Rectal smooth muscle tissue (tissue), 1 donor: ENCODE measurements around the gene ADARB2.

ENCODE experiments used
- H3K27ac ChIP-seq: one replicate; pipeline ENCODE4 v1.7.0; 2013; ENCODE audit warnings: low read depth, low read length, inconsistent platforms
- H3K27me3 ChIP-seq: one replicate; pipeline ENCODE4 v1.7.0; 2013; ENCODE audit warnings: low read length; ENCODE audit not compliant: control insufficient read depth, insufficient read depth
- H3K36me3 ChIP-seq: one replicate; pipeline ENCODE4 v1.7.0; 2013; ENCODE audit warnings: low read length; ENCODE audit not compliant: control insufficient read depth, insufficient read depth
- H3K4me1 ChIP-seq: one replicate; pipeline ENCODE4 v1.7.0; 2013; ENCODE audit warnings: low read length; ENCODE audit not compliant: control insufficient read depth, insufficient read depth
- H3K4me3 ChIP-seq: one replicate; pipeline ENCODE4 v1.7.0; 2013; ENCODE audit warnings: low read length
- H3K9ac ChIP-seq: one replicate; pipeline ENCODE4 v1.7.0; 2013; ENCODE audit warnings: low read length

ADARB2 gene

GRCh38 chr10:1598393-1599153 lies 138.8 kb downstream of the ADARB2 start:
- Histone ChIP-seq H3K4me1 (no peaks in the 10 kb centered on the region), H3K9ac (no peak overlapping the region), H3K36me3 (no peaks in the 10 kb centered on the region), H3K27me3 (no peaks in the 10 kb centered on the region), H3K27ac (no peak overlapping the region), H3K4me3 (no peak overlapping the region)

GRCh38 chr10:1597370-1598146 lies 139.8 kb downstream of the ADARB2 start:
- Histone ChIP-seq H3K9ac (no peak overlapping the region), H3K4me3 (no peak overlapping the region)

DNA sequence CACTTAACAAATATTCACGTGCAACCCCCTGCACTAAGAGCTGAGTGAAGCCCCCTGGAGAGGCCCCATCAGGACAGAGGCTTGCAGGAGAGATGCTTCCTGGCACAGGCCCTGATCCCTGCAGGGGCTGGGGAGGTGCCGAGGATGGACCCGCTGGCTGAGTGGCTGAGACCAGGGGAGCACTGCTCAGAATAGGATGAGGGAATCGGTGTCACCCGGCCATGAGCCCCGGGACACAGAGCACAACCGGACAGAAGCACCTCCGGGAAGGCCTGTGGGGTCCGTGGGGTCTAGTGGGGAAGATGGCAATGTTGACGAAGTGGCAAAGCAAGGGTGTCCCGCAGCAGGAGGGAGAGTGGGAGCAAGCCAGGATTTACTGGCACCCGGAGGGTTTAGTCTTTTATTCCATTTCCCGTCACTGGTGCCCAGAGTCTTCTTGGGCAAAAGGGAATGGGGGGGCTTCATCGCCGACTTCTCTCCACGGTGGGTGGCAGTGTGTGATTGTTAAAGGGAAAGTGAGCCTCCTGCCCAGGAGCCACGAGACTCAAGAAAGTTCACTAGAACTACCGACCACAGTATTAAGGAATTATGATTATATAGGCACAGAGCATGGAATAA lies 140.7 kb downstream of the ADARB2 start:
- Histone ChIP-seq H3K36me3 (no peaks in the 10 kb centered on the region), H3K27ac (no peak overlapping the region), H3K4me3 (no peak overlapping the region), H3K4me1 (no peaks in the 10 kb centered on the region), H3K9ac (no peak overlapping the region), H3K27me3 (no peaks in the 10 kb centered on the region)

More at GRCh38 chr10:1597370-1598146, 139.8 kb downstream of the ADARB2 start:
- Histone ChIP-seq H3K36me3 (no peaks in the 10 kb centered on the region), H3K27ac (no peak overlapping the region), H3K4me1 (no peaks in the 10 kb centered on the region), H3K27me3 (no peaks in the 10 kb centered on the region)

DNA sequence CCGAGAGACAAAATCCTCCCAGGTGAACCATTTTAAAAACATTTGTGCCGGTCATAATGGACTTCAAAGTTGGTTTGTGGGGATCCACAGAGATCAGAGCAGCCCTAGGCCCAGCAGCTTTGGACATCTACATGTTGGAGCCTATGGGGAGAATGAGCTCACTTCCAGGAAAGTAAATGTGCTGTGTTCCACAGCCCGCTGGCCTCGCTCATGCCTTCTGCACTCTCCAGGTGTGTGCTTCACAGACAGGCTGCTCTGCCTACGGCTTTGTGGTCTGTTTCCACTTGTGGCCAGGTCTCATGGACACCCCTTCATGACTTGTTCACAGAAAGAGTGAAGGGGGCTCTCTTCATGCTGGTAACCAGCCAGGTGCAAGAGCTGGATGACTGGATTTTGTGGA lies 141.6 kb downstream of the ADARB2 start:
- H3K36me3 ChIP-seq: no peaks in the 10 kb centered on the region
- H3K4me3 ChIP-seq: no peak overlapping the region
- H3K27me3 ChIP-seq: no peaks in the 10 kb centered on the region
- H3K9ac ChIP-seq: no peak overlapping the region
- no peaks in the 10 kb centered on the region for H3K4me1 ChIP-seq
- no peak overlapping the region for H3K27ac ChIP-seq

DNA sequence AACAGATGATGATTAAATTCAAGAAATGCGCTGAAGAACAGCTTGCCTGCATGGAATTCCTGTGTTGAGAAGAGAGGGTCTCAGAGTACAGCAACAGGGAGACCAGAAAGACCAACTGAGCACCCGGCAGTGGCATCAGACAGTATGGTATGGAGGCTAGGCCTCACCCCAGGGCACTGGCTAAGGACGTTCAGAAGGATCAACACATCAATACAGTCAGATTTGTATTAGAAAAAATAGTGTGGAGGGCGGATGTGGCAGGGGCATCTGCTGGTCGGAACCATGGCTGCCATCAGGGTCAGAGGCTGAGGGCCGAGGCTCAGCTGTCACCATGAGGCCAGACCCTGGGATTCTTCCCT lies 142.1 kb downstream of the ADARB2 start:
- Histone ChIP-seq H3K9ac (no peak overlapping the region), H3K36me3 (no peaks in the 10 kb centered on the region), H3K4me3 (no peak overlapping the region), H3K4me1 (no peaks in the 10 kb centered on the region), H3K27me3 (no peaks in the 10 kb centered on the region), H3K27ac (no peak overlapping the region)

DNA sequence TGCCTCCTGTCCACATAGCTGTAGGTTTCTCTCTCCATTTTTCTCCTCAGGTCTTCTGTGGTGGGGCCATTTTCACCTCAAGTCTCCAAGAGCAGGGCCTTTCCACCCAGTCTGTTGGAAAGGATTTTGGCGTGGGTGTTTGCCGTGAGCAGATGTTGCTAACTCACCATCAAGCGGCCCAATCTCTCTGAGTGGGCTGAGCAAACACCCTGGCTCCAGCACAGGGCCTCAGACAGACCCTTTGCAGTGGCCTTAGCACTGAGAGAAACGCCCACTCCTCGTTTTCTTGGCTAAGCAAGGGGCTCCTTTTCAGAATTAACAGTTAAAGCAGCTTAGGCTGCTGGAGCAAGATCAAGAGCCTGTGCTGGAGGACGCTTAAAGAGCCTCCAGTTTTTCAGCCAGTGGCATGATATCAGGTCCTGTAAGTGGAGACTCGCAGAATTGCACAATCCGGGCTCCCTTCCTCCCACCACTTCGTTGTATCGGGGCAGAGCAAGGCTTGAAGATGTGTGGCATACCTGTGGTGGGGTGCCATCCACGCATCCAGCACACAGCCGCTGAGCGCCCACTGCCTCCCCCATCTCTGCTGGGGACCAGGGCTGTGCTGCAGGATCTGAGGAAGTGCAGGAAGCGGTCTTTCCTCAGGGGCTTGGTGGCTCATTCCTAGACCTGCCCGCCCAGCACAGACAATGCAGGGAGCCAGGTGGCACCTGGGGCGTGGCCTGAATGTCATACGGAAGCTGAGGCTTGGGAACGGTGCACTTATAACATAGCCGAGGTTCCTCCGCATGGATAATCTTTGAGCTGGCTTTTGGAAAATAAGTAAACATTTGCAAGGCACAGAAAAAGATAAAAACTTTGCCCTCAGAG lies 142.7 kb downstream of the ADARB2 start:
- no peaks in the 10 kb centered on the region for H3K36me3 ChIP-seq
- no peaks in the 10 kb centered on the region for H3K27me3 ChIP-seq
- H3K4me3 ChIP-seq: no peak overlapping the region
- no peak overlapping the region for H3K9ac ChIP-seq
- no peak overlapping the region for H3K27ac ChIP-seq
- no peaks in the 10 kb centered on the region for H3K4me1 ChIP-seq

GRCh38 chr10:1591742-1592141 lies 145.6 kb downstream of the ADARB2 start:
- no peak overlapping the region for H3K27ac ChIP-seq
- H3K27me3 ChIP-seq: no peaks in the 10 kb centered on the region
- no peaks in the 10 kb centered on the region for H3K4me1 ChIP-seq
- H3K36me3 ChIP-seq: no peaks in the 10 kb centered on the region
- H3K9ac ChIP-seq: no peak overlapping the region
- no peak overlapping the region for H3K4me3 ChIP-seq

GRCh38 chr10:1591045-1591444 lies 146.3 kb downstream of the ADARB2 start:
- Histone ChIP-seq H3K27ac (no peak overlapping the region), H3K27me3 (no peaks in the 10 kb centered on the region), H3K4me3 (no peak overlapping the region)

DNA sequence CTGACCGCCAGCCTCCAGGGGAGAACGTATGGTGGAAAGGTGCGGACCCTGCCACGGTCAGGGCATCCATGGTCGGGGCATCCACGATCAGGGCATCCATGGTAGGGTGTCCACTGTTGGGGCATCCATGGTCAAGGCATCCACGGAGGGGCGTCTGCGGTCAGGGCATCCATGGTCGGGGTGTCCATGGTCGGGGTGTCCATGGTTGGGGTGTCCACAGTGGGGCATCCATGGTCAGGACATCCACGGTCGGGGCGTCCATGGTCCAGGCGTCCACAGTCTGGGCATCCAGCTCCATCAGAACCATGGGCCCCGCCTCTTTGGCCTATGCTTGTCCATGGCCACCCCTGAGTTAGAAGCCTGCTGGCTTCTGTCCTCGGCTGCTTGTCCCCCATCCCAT lies 148.1 kb downstream of the ADARB2 start:
- Histone ChIP-seq H3K27me3 (no peaks in the 10 kb centered on the region), H3K4me1 (no peaks in the 10 kb centered on the region), H3K36me3 (no peaks in the 10 kb centered on the region), H3K9ac (no peak overlapping the region), H3K4me3 (no peak overlapping the region), H3K27ac (no peak overlapping the region)

More at GRCh38 chr10:1591045-1591444, 146.3 kb downstream of the ADARB2 start:
- Histone ChIP-seq H3K4me1 (no peaks in the 10 kb centered on the region), H3K9ac (no peak overlapping the region), H3K36me3 (no peaks in the 10 kb centered on the region)

- Histone ChIP-seq H3K4me1 (no peaks in the 10 kb centered on the region), H3K27ac (no peak overlapping the region), H3K9ac (no peak overlapping the region), H3K4me3 (no peak overlapping the region), H3K36me3 (no peaks in the 10 kb centered on the region), H3K27me3 (no peaks in the 10 kb centered on the region)
Measured at GRCh38 chr10:1582739-1583138, 154.6 kb downstream of the ADARB2 start.

GRCh38 chr10:1581189-1581588 lies 156.1 kb downstream of the ADARB2 start:
- Histone ChIP-seq H3K9ac (no peak overlapping the region), H3K27me3 (no peaks in the 10 kb centered on the region), H3K4me1 (no peaks in the 10 kb centered on the region), H3K36me3 (no peaks in the 10 kb centered on the region), H3K27ac (no peak overlapping the region), H3K4me3 (no peak overlapping the region)

DNA sequence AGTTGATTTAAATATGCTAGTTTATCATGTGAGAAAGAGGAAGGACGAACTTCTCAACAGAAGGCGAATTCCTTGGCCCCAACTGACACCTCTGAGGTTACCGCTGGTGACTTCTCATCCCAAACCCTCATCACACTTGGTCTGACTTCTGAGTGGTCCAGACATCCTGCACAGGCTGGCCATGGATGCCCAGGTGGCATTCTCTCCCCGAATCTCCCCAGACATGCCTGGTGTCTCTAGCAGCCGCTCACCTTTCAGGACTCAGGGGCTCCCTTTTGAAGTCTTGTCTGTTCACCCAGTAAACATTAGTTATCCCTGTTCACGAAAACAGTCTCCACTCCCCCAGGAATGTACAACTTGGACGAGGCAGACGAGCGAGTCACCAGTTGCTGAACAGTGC lies 157.7 kb downstream of the ADARB2 start:
- H3K4me3 ChIP-seq: no peak overlapping the region
- no peaks in the 10 kb centered on the region for H3K4me1 ChIP-seq
- H3K36me3 ChIP-seq: no peaks in the 10 kb centered on the region
- no peaks in the 10 kb centered on the region for H3K27me3 ChIP-seq
- no peak overlapping the region for H3K9ac ChIP-seq
- H3K27ac ChIP-seq: no peak overlapping the region
